Colonic mucosa (tissue), 4 donors: Measurements from ENCODE around the gene BID. TPM values are rescaled to one million over a fixed set of nuclear protein-coding genes. Genes with fewer than 3 reads are reported as not detected.

Experiments used
- DNase-seq: peaks from one replicate; pipeline ENCODE4 v3.0.0-alpha.2; 2020
- H3K27ac ChIP-seq: fragments of 200-600 bp; one replicate; pipeline ENCODE4 v1.8.0; 2021
- H3K27me3 ChIP-seq: fragments of 200-600 bp; one replicate; pipeline ENCODE4 v1.8.0; 2021
- H3K36me3 ChIP-seq: fragments of 200-600 bp; one replicate; pipeline ENCODE4 v1.8.0; 2021
- H3K4me1 ChIP-seq: fragments of 200-600 bp; one replicate; pipeline ENCODE4 v1.8.0; 2021; ENCODE audit warnings: mild to moderate bottlenecking
- H3K4me3 ChIP-seq: fragments of 200-600 bp; one replicate; pipeline ENCODE4 v1.8.0; 2021
- H3K9ac ChIP-seq, 2 donors: one replicate each; pipeline ENCODE4 v1.7.0; 2013; ENCODE audit warnings: control low read depth in 2 of 2, low read depth in 2 of 2, low read length in 2 of 2
- H3K9me3 ChIP-seq: fragments of 200-600 bp; one replicate; pipeline ENCODE4 v1.8.0; 2021
- CTCF ChIP-seq: fragments of 200-600 bp; IDR thresholded peaks from one replicate; pipeline ENCODE4 v1.8.0; 2022; ENCODE audit warnings: antibody characterized with exemption, mild to moderate bottlenecking
- intact Hi-C: fragments of 100-400 bp; cut with DNase I; formaldehyde crosslinking; loops from one replicate; pipeline ENCODE4 v1.14.1; 2022
- total RNA-seq, 2 donors: library from RNA; stranded (reverse); fragmentation: NEBNext Ultra II Directional in 1 of 2; extraction: Animal tissue kit (Norgen Biotek cat#: 25700) in 1 of 2; gene quantifications; one replicate each; pipeline ENCODE4 v1.2.1, GENCODE V29; 2021
- donor health status: healthy.
- donor health status: DM: no; HTN: no; CAD: no.
- donor health status: DM: no; HTN: no; CAD: no.

BID gene
- 10 to 100 TPM; 35.9 to 57.5 TPM for total RNA-seq

- peak within 1 kb of the TSS; percentile 58 for H3K4me3 ChIP-seq
- DNase-seq, result peak; percentile 72
- peak within 1 kb of the TSS; percentile 68 to 92 for H3K9ac ChIP-seq
- H3K27ac ChIP-seq, result peak within 1 kb of the TSS; percentile 57
- no peak for TF ChIP-seq CTCF
- no peaks in the 10 kb centered on the region for H3K9me3 ChIP-seq
- intact Hi-C loops, result no loop called here
- H3K4me1 ChIP-seq, result peaks cover 8% of the 10 kb centered on the region
- no peaks in the 10 kb centered on the region for H3K27me3 ChIP-seq
- no peaks in the 10 kb centered on the region for H3K36me3 ChIP-seq
Measured at GRCh38 chr22:17774206-17774925, at the start of gene BID. BID (minus strand) TSS chr22:17774469; CDS start chr22:17750116, 24,353 bp downstream.

GRCh38 chr22:17823964-17824363 lies 49.7 kb upstream of the BID start:
- no peaks in the 10 kb centered on the region for H3K9me3 ChIP-seq
- DNase-seq, result no peak
- H3K4me1 ChIP-seq, result no peaks in the 10 kb centered on the region
- no peak overlapping the region for H3K9ac ChIP-seq
- intact Hi-C loops, result no loop called here
- peaks cover 4% of the 10 kb centered on the region for H3K36me3 ChIP-seq
- H3K4me3 ChIP-seq, result no peak overlapping the region
- no peak overlapping the region for H3K27ac ChIP-seq
- H3K27me3 ChIP-seq, result no peaks in the 10 kb centered on the region
- no peak for TF ChIP-seq CTCF

- Histone ChIP-seq H3K9me3 (no peaks in the 10 kb centered on the region), H3K27me3 (no peaks in the 10 kb centered on the region), H3K36me3 (peaks cover 4% of the 10 kb centered on the region), H3K4me1 (no peaks in the 10 kb centered on the region), H3K4me3 (no peak overlapping the region), H3K27ac (no peak overlapping the region), H3K9ac (no peak overlapping the region)
- intact Hi-C loops, result no loop called here
- DNase-seq, result no peak
- no peak for TF ChIP-seq CTCF
Measured at GRCh38 chr22:17823226-17823625, 49.0 kb upstream of the BID start.

DNA sequence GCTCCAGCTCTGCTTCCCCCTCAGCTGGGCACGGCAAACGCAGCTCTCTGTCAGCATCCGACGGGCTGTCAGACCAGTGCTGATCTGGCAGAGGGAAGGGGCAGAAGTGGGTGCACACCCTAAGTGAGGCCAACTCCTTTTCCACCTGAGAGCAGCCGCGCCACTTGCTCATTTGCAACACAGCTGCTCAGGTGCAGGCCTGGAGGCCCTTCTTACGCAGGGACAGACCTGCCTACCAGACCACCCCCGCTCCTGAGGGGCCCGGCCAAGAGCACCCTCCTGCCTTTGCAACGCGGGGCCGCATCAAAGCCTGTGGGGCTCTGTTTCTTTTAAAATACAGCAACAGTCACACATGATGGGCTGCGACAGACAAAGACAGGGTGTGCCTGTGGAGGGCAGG lies 47.8 kb upstream of the BID start:
- Histone ChIP-seq H3K4me1 (no peaks in the 10 kb centered on the region), H3K36me3 (peaks cover 4% of the 10 kb centered on the region), H3K27ac (no peak overlapping the region), H3K9me3 (no peaks in the 10 kb centered on the region), H3K9ac (no peak overlapping the region), H3K27me3 (no peaks in the 10 kb centered on the region), H3K4me3 (no peak overlapping the region)
- intact Hi-C loops, result no loop called here
- no peak for TF ChIP-seq CTCF
- DNase-seq, result no peak

- H3K36me3 ChIP-seq, result peaks cover 7% of the 10 kb centered on the region
- H3K4me3 ChIP-seq, result no peak overlapping the region
- no peak for DNase-seq
- no peaks in the 10 kb centered on the region for H3K27me3 ChIP-seq
- intact Hi-C loops, result no loop called here
- no peaks in the 10 kb centered on the region for H3K9me3 ChIP-seq
- H3K9ac ChIP-seq, result no peak overlapping the region
- H3K27ac ChIP-seq, result no peak overlapping the region
- H3K4me1 ChIP-seq, result no peaks in the 10 kb centered on the region
- TF ChIP-seq CTCF, result no peak
Measured at GRCh38 chr22:17820879-17821439, 46.7 kb upstream of the BID start.
